SJSA1 (cell line): ENCODE measurements around the gene RAD51B. TPM values are rescaled to one million over a fixed set of nuclear protein-coding genes. Genes with fewer than 3 reads are reported as not detected.

Source experiments
- DNase-seq, 2 experiments: peaks; one replicate each; pipeline ENCODE4 v3.0.0-alpha.2; 2015 to 2020; ENCODE audit warnings: low spot score in 2 of 2, low read depth in 1 of 2
- H3K27ac ChIP-seq: fragments of 250-450 bp; sonication (Bioruptor Pico); 2 replicates; pipeline ENCODE4 v1.5.1; 2020; ENCODE audit warnings: mild to moderate bottlenecking, moderate library complexity
- H3K27me3 ChIP-seq: fragments of 250-450 bp; sonication (Bioruptor Pico); replicated peaks from 2 replicates; pipeline ENCODE4 v1.5.1; 2020; ENCODE audit warnings: mild to moderate bottlenecking, moderate library complexity
- H3K36me3 ChIP-seq: fragments of 250-450 bp; sonication (Bioruptor Pico); 2 replicates; pipeline ENCODE4 v1.5.1; 2020; ENCODE audit warnings: mild to moderate bottlenecking
- H3K4me1 ChIP-seq: fragments of 250-450 bp; sonication (Bioruptor Pico); replicated peaks from 2 replicates; pipeline ENCODE4 v1.6.1; 2021; ENCODE audit warnings: mild to moderate bottlenecking
- H3K4me3 ChIP-seq: fragments of 250-450 bp; sonication (Bioruptor Pico); 2 replicates; pipeline ENCODE4 v1.5.1; 2020; ENCODE audit warnings: mild to moderate bottlenecking
- H3K9me3 ChIP-seq: fragments of 250-450 bp; sonication (Bioruptor Pico); replicated peaks from 2 replicates; pipeline ENCODE4 v1.5.1; 2020; ENCODE audit warnings: mild to moderate bottlenecking
- total RNA-seq: library from RNA; depleted of rRNA; stranded (reverse); fragments of >200 nt; shearing (Covaris generic); gene quantifications from 2 replicates; pipeline ENCODE4 v1.2.3, GENCODE V29; 2014

The RAD51B gene
- total RNA-seq, 1 experiment from 2014 or later: 4.7 TPM

GRCh38 chr14:68379510-68380328 lies 560.1 kb downstream of the RAD51B start:
- Histone ChIP-seq H3K36me3 (no peaks in the 10 kb centered on the region), H3K9me3 (no peaks in the 10 kb centered on the region), H3K4me3 (no peak overlapping the region), H3K27ac (peak overlapping the region; percentile 75), H3K27me3 (no peaks in the 10 kb centered on the region), H3K4me1 (peaks cover 24% of the 10 kb centered on the region)
- DNase-seq: peak; percentile 52 to 62

- H3K9me3 ChIP-seq: no peaks in the 10 kb centered on the region
- H3K4me3 ChIP-seq: no peak overlapping the region
- no peak for DNase-seq
- H3K27ac ChIP-seq: peak overlapping the region; percentile 75
- peaks cover 24% of the 10 kb centered on the region for H3K4me1 ChIP-seq
- H3K27me3 ChIP-seq: no peaks in the 10 kb centered on the region
- no peaks in the 10 kb centered on the region for H3K36me3 ChIP-seq
These were observed 560.8 kb downstream of the RAD51B start for GRCh38 chr14:68380329-68380741.

- Histone ChIP-seq H3K36me3 (no peaks in the 10 kb centered on the region), H3K27ac (no peak overlapping the region), H3K27me3 (no peaks in the 10 kb centered on the region), H3K4me3 (no peak overlapping the region), H3K4me1 (peaks cover 16% of the 10 kb centered on the region), H3K9me3 (no peaks in the 10 kb centered on the region)
- no peak for DNase-seq
These were observed 564.8 kb downstream of the RAD51B start for GRCh38 chr14:68384335-68384734.

- no peak for DNase-seq
- no peaks in the 10 kb centered on the region for H3K36me3 ChIP-seq
- no peaks in the 10 kb centered on the region for H3K27me3 ChIP-seq
- no peak overlapping the region for H3K27ac ChIP-seq
- H3K4me1 ChIP-seq: peaks cover 10% of the 10 kb centered on the region
- no peaks in the 10 kb centered on the region for H3K9me3 ChIP-seq
- H3K4me3 ChIP-seq: no peak overlapping the region
These were observed 565.3 kb downstream of the RAD51B start for GRCh38 chr14:68384881-68385280.

- Histone ChIP-seq H3K9me3 (no peaks in the 10 kb centered on the region), H3K36me3 (no peaks in the 10 kb centered on the region), H3K27ac (no peak overlapping the region), H3K4me3 (no peak overlapping the region), H3K4me1 (no peaks in the 10 kb centered on the region), H3K27me3 (no peaks in the 10 kb centered on the region)
- no peak for DNase-seq
These were observed 566.9 kb downstream of the RAD51B start for GRCh38 chr14:68386446-68386845.

GRCh38 chr14:68386950-68387779 lies 567.6 kb downstream of the RAD51B start:
- Histone ChIP-seq H3K4me1 (no peaks in the 10 kb centered on the region), H3K9me3 (no peaks in the 10 kb centered on the region), H3K27me3 (no peaks in the 10 kb centered on the region), H3K4me3 (no peak overlapping the region), H3K36me3 (no peaks in the 10 kb centered on the region), H3K27ac (no peak overlapping the region)
- no peak for DNase-seq

- Histone ChIP-seq H3K36me3 (no peaks in the 10 kb centered on the region), H3K27ac (no peak overlapping the region), H3K9me3 (no peaks in the 10 kb centered on the region), H3K4me3 (no peak overlapping the region), H3K4me1 (no peaks in the 10 kb centered on the region), H3K27me3 (no peaks in the 10 kb centered on the region)
- no peak for DNase-seq
These were observed 570.4 kb downstream of the RAD51B start for GRCh38 chr14:68389943-68390342.

- DNase-seq: no peak
These were observed 571.2 kb downstream of the RAD51B start for GRCh38 chr14:68390741-68391140.

GRCh38 chr14:68391311-68392014 lies 571.9 kb downstream of the RAD51B start:
- Histone ChIP-seq H3K36me3 (no peaks in the 10 kb centered on the region), H3K27me3 (no peaks in the 10 kb centered on the region), H3K9me3 (no peaks in the 10 kb centered on the region), H3K4me1 (no peaks in the 10 kb centered on the region), H3K27ac (no peak overlapping the region), H3K4me3 (no peak overlapping the region)
- DNase-seq: no peak

More at GRCh38 chr14:68390741-68391140, 571.2 kb downstream of the RAD51B start:
- no peaks in the 10 kb centered on the region for H3K36me3 ChIP-seq
- no peak overlapping the region for H3K27ac ChIP-seq
- H3K4me3 ChIP-seq: no peak overlapping the region
- no peaks in the 10 kb centered on the region for H3K9me3 ChIP-seq
- no peaks in the 10 kb centered on the region for H3K4me1 ChIP-seq
- no peaks in the 10 kb centered on the region for H3K27me3 ChIP-seq

GRCh38 chr14:68392393-68393141 lies 573.0 kb downstream of the RAD51B start:
- Histone ChIP-seq H3K9me3 (no peaks in the 10 kb centered on the region), H3K4me3 (no peak overlapping the region), H3K27ac (no peak overlapping the region), H3K4me1 (peaks cover 2% of the 10 kb centered on the region; the same call in 1 of the 2 replicates), H3K36me3 (no peaks in the 10 kb centered on the region), H3K27me3 (no peaks in the 10 kb centered on the region)
- no peak for DNase-seq

GRCh38 chr14:68393259-68393658 lies 573.7 kb downstream of the RAD51B start:
- no peak overlapping the region for H3K27ac ChIP-seq

GRCh38 chr14:68394118-68394763 lies 574.7 kb downstream of the RAD51B start:
- no peaks in the 10 kb centered on the region for H3K36me3 ChIP-seq
- H3K4me3 ChIP-seq: no peak overlapping the region
- no peaks in the 10 kb centered on the region for H3K9me3 ChIP-seq
- H3K4me1 ChIP-seq: peaks cover 7% of the 10 kb centered on the region; the same call in 1 of the 2 replicates
- no peaks in the 10 kb centered on the region for H3K27me3 ChIP-seq
- no peak overlapping the region for H3K27ac ChIP-seq
- DNase-seq: no peak

More at GRCh38 chr14:68393259-68393658, 573.7 kb downstream of the RAD51B start:
- DNase-seq: no peak
- no peaks in the 10 kb centered on the region for H3K36me3 ChIP-seq
- H3K4me3 ChIP-seq: no peak overlapping the region
- no peaks in the 10 kb centered on the region for H3K9me3 ChIP-seq
- peaks cover 7% of the 10 kb centered on the region; the same call in 1 of the 2 replicates for H3K4me1 ChIP-seq
- no peaks in the 10 kb centered on the region for H3K27me3 ChIP-seq

- DNase-seq: no peak
- Histone ChIP-seq H3K36me3 (no peaks in the 10 kb centered on the region), H3K27me3 (no peaks in the 10 kb centered on the region), H3K27ac (no peak overlapping the region), H3K4me3 (no peak overlapping the region), H3K9me3 (no peaks in the 10 kb centered on the region), H3K4me1 (peaks cover 7% of the 10 kb centered on the region; the same call in 1 of the 2 replicates)
These were observed 575.2 kb downstream of the RAD51B start for GRCh38 chr14:68394764-68395143.
